K562 (cell line): Measurements from ENCODE around the gene PPTC7. TPM values are rescaled to one million over a fixed set of nuclear protein-coding genes. Genes with fewer than 3 reads are reported as not detected.

Source experiments
- ATAC-seq: fragments of 200-7000 bp; cut with Tn5 transposase; 3 replicates; pipeline ENCODE4 v1.9.1; 2020; ENCODE audit warnings: moderate library complexity
- BruUV-seq: library from RNA; stranded (reverse); fragments of 400-500 nt; replicated peaks from 2 replicates; lab custom pipeline; 2021; lab: Mats Ljungman, UMichigan
- CTCF ChIA-PET: fragments of 300-600 bp; formaldehyde crosslinking; extraction: SDS; loops from one replicate; lab custom pipeline; 2021; ENCODE audit warnings: low intra/inter-chr PET ratio; lab: Yijun Ruan, JAX
- POLR2A ChIA-PET: fragments of 300-600, 350-650 bp; sonication (Branson Sonifier 250); formaldehyde crosslinking; extraction: SDS; loops from one replicate; lab custom pipeline; 2021; ENCODE audit warnings: antibody characterized with exemption, inconsistent platforms; lab: Yijun Ruan, JAX
- DNase-seq, 4 experiments: peaks; one replicate each; pipeline versions ENCODE4 v3.0.0 to v3.0.0-alpha.2; 2011 to 2018; ENCODE audit warnings: low spot score in 3 of 4, mixed read lengths in 3 of 4; ENCODE audit errors: extremely low read depth in 1 of 4
- FAIRE-seq: peaks from 2 replicates; lab custom pipeline; 2011; peaks lifted over from hg19 to GRCh38; lab: Jason Lieb, UNC
- H2AFZ ChIP-seq: 2 replicates; pipeline ENCODE4 v1.6.0; 2011; ENCODE audit warnings: low read depth, low read length, control low read depth, inconsistent platforms
- H3K27ac ChIP-seq: fragments of 200-600 bp; 3 replicates; pipeline ENCODE4 v1.8.0; 2011; ENCODE audit warnings: low read depth, mild to moderate bottlenecking, control low read depth, inconsistent platforms, low read length, moderate library complexity, mixed read lengths; ENCODE audit errors: extremely low read depth
- H3K27me3 ChIP-seq, 2 experiments: fragments of 300-600 bp in 1 of 2; 2 replicates in 1 of 2; 3 replicates in 1 of 2; pipeline versions ENCODE4 v1.6.0 to v1.8.0; 2011; ENCODE audit warnings: inconsistent platforms in 2 of 2, low read length in 2 of 2, mild to moderate bottlenecking in 1 of 2, mixed read lengths in 1 of 2, moderate library complexity in 1 of 2; ENCODE audit not compliant: control insufficient read depth in 2 of 2, insufficient read depth in 2 of 2
- H3K36me3 ChIP-seq: fragments of 300-600 bp; 3 replicates; pipeline ENCODE4 v1.8.0; 2011; ENCODE audit warnings: mild to moderate bottlenecking, low read length, inconsistent platforms; ENCODE audit not compliant: control insufficient read depth, insufficient read depth
- H3K4me1 ChIP-seq, 2 experiments: fragments of 200-600 bp in 1 of 2; replicated peaks in 1 of 2; 2 replicates in 1 of 2; 3 replicates in 1 of 2; pipeline versions ENCODE4 v1.5.1 to v1.8.0; 2011; ENCODE audit warnings: inconsistent platforms in 2 of 2, low read length in 2 of 2, mild to moderate bottlenecking in 1 of 2, mixed read lengths in 1 of 2, moderate library complexity in 1 of 2; ENCODE audit not compliant: control insufficient read depth in 2 of 2, insufficient read depth in 2 of 2
- H3K4me2 ChIP-seq: 2 replicates; pipeline ENCODE4 v1.6.1; 2011; ENCODE audit warnings: low read length, control low read depth, inconsistent platforms, mixed read lengths; ENCODE audit not compliant: insufficient read depth
- H3K4me3 ChIP-seq: fragments of 200-600 bp; sonication (generic), shearing (Covaris generic); 2 replicates; pipeline ENCODE4 v1.5.1; 2016; ENCODE audit warnings: control low read depth, inconsistent platforms
- H3K79me2 ChIP-seq: fragments of 200-600 bp; 3 replicates; pipeline ENCODE4 v1.8.0; 2011; ENCODE audit warnings: low read length, inconsistent platforms; ENCODE audit not compliant: control insufficient read depth, insufficient read depth
- H3K9ac ChIP-seq, 2 experiments: 2 replicates each; pipeline versions ENCODE4 v1.6.0 to v1.6.1; 2011; ENCODE audit warnings: low read depth in 2 of 2, low read length in 2 of 2, control low read depth in 1 of 2, inconsistent platforms in 1 of 2, mild to moderate bottlenecking in 1 of 2, mixed read lengths in 1 of 2; ENCODE audit not compliant: insufficient read depth in 1 of 2
- H3K9me1 ChIP-seq: one replicate; pipeline ENCODE4 v1.6.0; 2011; ENCODE audit warnings: inconsistent platforms, mild to moderate bottlenecking, low read length, moderate library complexity; ENCODE audit not compliant: control insufficient read depth, insufficient read depth
- H3K9me3 ChIP-seq: replicated peaks from 2 replicates; pipeline ENCODE4 v1.5.1; 2011; ENCODE audit warnings: low read depth, low read length, inconsistent platforms; ENCODE audit not compliant: control insufficient read depth, insufficient read depth
- H4K20me1 ChIP-seq: replicated peaks from 2 replicates; pipeline ENCODE4 v1.6.1; 2011; ENCODE audit warnings: low read length, inconsistent platforms, mixed read lengths; ENCODE audit not compliant: control insufficient read depth, insufficient read depth
- CBFB ChIP-seq: sonication (generic); formaldehyde crosslinking; IDR thresholded peaks from 2 replicates; pipeline ENCODE4 v1.4.0; 2020; ENCODE audit warnings: mild to moderate bottlenecking, missing genetic modification reagents
- GABPB1 ChIP-seq: sonication (generic); formaldehyde crosslinking; IDR thresholded peaks from 2 replicates; pipeline ENCODE4 v1.8.0; 2022; ENCODE audit warnings: mild to moderate bottlenecking, missing genetic modification reagents
- ZNF121 ChIP-seq: sonication (generic); formaldehyde crosslinking; conservative IDR thresholded peaks from 2 replicates; pipeline ENCODE4 v1.8.0; 2022; ENCODE audit warnings: missing genetic modification reagents
- ZNF143 ChIP-seq: sonication (generic); formaldehyde crosslinking; IDR thresholded peaks from 2 replicates; pipeline ENCODE4 v1.9.0; 2022; ENCODE audit warnings: mild to moderate bottlenecking, missing genetic modification reagents
- WGBS: fragments of 100-300 bp; shearing (Covaris generic); methylation state at CpG from one replicate; pipeline ENCODE4 v1.1.6; 2016; ENCODE audit warnings: low coverage, mixed read lengths; ENCODE audit not compliant: insufficient coverage; ENCODE audit errors: missing lambda C conversion rate; 5-methylcytosine and 5-hydroxymethylcytosine counted together
- in situ Hi-C: fragments of 300-500 bp; cut with MboI; formaldehyde crosslinking; loops from 4 replicates; pipeline ENCODE4 v1.15.0; 2018; ENCODE audit warnings: inconsistent platforms, mixed read lengths
- intact Hi-C: fragments of 100-400 bp; cut with micrococcal nuclease; formaldehyde crosslinking; loops from 2 replicates; pipeline ENCODE4 v1.14.2; 2022
- polyA plus RNA-seq, 8 experiments: library from polyadenylated mRNA; depleted of rRNA in 4 of 8; stranded (reverse) in 5 of 8; unstranded in 3 of 8; fragments of >200 nt; fragmentation: Nextera tagmentation in 2 of 8; fragmentation: Illumina TruSeq in 1 of 8; extraction: Ambion mirVana in 2 of 8; extraction: Trizol in 1 of 8; gene quantifications; 2 replicates each; pipeline versions ENCODE4 v1.2.1 to v1.2.3, GENCODE V29; 2011 to 2014; ENCODE audit warnings: inconsistent platforms in 1 of 8, missing spikeins in 1 of 8
- total RNA-seq, 7 experiments: library from RNA; depleted of rRNA in 6 of 7; stranded (reverse); fragments of >200 nt in 6 of 7; fragmentation: Illumina TruSeq in 2 of 7; extraction: Trizol in 2 of 7; gene quantifications; 2 replicates each; pipeline versions ENCODE4 v1.2.1 to v1.2.3, GENCODE V29; 2011 to 2021; ENCODE audit warnings: low replicate concordance in 1 of 7
- TF ChIP-seq, protein P1 (sequence below): sonication (generic); IDR thresholded peaks from 2 replicates; pipeline ENCODE4 v1.6.1; 2016

Gene PPTC7
- total and polyA plus RNA-seq, 9 of the 15 experiments (the other 6 are each of a cell fraction or from before 2014, with no cell fraction given) = 2.6 to 23.1 (median 11.9) TPM

DNA sequence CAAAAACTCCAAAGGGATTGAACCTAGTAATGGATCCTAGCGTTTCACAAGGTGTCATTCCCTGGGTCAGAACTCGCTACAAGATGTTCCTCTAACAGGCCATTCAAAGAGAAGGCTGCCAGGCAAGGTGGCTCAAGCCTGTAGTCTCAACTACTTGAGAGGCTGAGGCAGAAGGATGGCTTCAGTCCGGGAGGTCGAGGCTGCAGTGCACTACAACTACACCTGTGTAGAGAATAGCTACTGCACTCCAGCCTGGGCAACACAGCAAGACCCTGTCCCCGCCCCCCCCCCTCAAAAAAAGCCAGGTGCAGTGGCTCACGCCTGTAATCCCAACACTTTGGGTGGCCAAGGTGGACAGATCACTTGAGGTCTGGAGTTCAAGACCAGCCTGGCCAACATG is 14.4 kb downstream of the PPTC7 start:
- 92% methylated on average over 6 of the region's 6 CpGs for WGBS
- POLR2A ChIA-PET = no interaction called here

DNA sequence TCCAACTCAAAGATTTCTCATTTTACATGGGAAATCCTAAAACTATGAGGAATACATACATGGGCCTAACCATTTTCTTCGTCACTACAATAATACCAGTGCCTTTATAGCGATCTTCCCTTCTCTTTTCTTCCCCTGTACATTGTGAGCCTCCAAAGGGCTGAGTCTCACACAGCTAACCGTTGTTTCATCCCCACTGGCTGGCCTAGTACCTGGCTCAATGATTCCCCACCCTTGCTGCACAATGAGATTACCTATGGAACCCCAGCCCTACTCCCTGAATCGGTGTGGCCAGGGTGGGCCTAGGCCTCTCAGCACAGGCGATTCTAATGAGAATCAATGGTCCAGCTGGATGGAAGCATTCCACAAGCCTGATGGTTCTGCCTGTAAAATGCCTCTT is 16.1 kb downstream of the PPTC7 start:
- Histone ChIP-seq H2AFZ (no peak overlapping the region), H3K4me2 (no peak overlapping the region), H3K9me3 (peaks cover 7% of the 10 kb centered on the region), H3K9ac (no peak overlapping the region), H3K9me1 (no peaks in the 10 kb centered on the region), H3K27me3 (no peaks in the 10 kb centered on the region), H3K79me2 (peaks cover 82% of the 10 kb centered on the region), H3K4me1 (peaks cover 3 to 8% of the 10 kb centered on the region in 2 experiments; a peak in 1 of 5 replicates), H3K36me3 (0 out of 3 replicates have a peak, but pooled peaks cover 2% of the 10 kb centered on the region), H4K20me1 (0 out of 2 replicates have a peak, but pooled peaks cover 4% of the 10 kb centered on the region), H3K4me3 (no peak overlapping the region), H3K27ac (no peak overlapping the region)
- peak; percentile 19 for FAIRE-seq
- WGBS = 71% methylated on average over 5 of the region's 5 CpGs
- in situ Hi-C loops = no loop called here
- ATAC-seq = peak; percentile 54
- POLR2A ChIA-PET = interaction anchor here (0.8 to 2.5 kb wide), 7 partner anchors 9 to 117 kb away, joined by 3 to 12 read pairs (median 5); partner anchors contain the start of gene ARPC3
- TF ChIP-seq, protein P1, sequence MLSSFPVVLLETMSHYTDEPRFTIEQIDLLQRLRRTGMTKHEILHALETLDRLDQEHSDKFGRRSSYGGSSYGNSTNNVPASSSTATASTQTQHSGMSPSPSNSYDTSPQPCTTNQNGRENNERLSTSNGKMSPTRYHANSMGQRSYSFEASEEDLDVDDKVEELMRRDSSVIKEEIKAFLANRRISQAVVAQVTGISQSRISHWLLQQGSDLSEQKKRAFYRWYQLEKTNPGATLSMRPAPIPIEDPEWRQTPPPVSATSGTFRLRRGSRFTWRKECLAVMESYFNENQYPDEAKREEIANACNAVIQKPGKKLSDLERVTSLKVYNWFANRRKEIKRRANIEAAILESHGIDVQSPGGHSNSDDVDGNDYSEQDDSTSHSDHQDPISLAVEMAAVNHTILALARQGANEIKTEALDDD = 0 out of 2 replicates have a peak, but pooled peaks have one; percentile 7
- no peak for TF ChIP-seq CBFB (CRISPR knock-in tag)
- intact Hi-C loops = no loop called here
- DNase-seq = no peak
- no TSS peak for BruUV-seq
- CTCF ChIA-PET = no interaction called here

More for the DNA sequence above, 14.4 kb downstream of the PPTC7 start:
- H3K4me2 ChIP-seq = no peak overlapping the region
- no peak for TF ChIP-seq ZNF143 (CRISPR knock-in tag)
- no peak for TF ChIP-seq GABPB1
- TF ChIP-seq ZNF121 (CRISPR knock-in tag) = peak; percentile 45; the same call in 1 of the 2 replicates
- TF ChIP-seq, all 486 proteins: peak for 1
- Histone ChIP-seq H3K4me3 (no peak overlapping the region), H3K36me3 (peaks cover 6% of the 10 kb centered on the region; the same call in 1 of the 3 replicates), H2AFZ (no peak overlapping the region), H3K9ac (no peak overlapping the region), H3K27me3 (no peaks in the 10 kb centered on the region), H3K27ac (no peak overlapping the region), H3K79me2 (peaks cover 83% of the 10 kb centered on the region), H3K4me1 (peaks cover 3 to 8% of the 10 kb centered on the region in 2 experiments; a peak in 1 of 5 replicates), H4K20me1 (0 out of 2 replicates have a peak, but pooled peaks cover 4% of the 10 kb centered on the region), H3K9me3 (peaks cover 10% of the 10 kb centered on the region), H3K9me1 (no peaks in the 10 kb centered on the region)
- ATAC-seq (no peak), DNase-seq (no peak), FAIRE-seq (no peak)
- CTCF ChIA-PET = no interaction called here
- BruUV-seq = no TSS peak
- in situ Hi-C loops (no loop called here), intact Hi-C loops (no loop called here)
